Astrocyte of the cerebellum (primary cell): ENCODE results near the gene REV3L.

Experiments used
- DNase-seq: peaks from one replicate; pipeline ENCODE4 v3.0.0-alpha.2; 2011; ENCODE audit warnings: low read depth
- H3K4me3 ChIP-seq: 2 replicates; pipeline ENCODE4 v1.5.1; 2011; ENCODE audit warnings: mild to moderate bottlenecking, low read depth, low read length, moderate library complexity
- in situ Hi-C: cut with HindIII; loops from 2 replicates; pipeline ENCODE4 v1.10.0; 2017; ENCODE audit warnings: low sequenced_read_pairs
- TF ChIP-seq, protein P1 (sequence below): IDR thresholded peaks from 2 replicates; pipeline ENCODE4 v1.5.1; 2012; ENCODE audit warnings: low read length, low read depth, moderate library complexity, mild to moderate bottlenecking; ENCODE audit errors: missing control alignments

Gene REV3L

DNA sequence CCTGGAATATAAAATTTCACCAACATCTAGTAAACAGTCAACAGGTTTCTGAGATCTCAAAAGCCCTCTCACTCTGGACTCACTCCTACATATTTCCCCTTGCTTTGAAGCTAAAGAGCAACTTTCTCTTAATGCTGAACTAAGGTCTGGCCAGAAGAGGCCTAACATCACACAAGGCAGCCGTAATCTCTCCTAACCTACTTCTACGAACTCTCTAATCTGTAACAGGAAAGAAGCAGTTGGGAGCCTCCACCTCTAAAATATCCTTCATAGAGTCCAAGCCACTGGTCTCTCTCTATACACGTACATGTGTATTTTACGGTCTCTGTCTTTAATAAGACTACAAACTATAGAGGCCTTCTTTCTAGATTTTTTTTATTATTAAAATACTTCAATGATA is 72.0 kb downstream of the REV3L start:
- in situ Hi-C loops, result no loop called here
- no peak for DNase-seq
- TF ChIP-seq, protein P1, sequence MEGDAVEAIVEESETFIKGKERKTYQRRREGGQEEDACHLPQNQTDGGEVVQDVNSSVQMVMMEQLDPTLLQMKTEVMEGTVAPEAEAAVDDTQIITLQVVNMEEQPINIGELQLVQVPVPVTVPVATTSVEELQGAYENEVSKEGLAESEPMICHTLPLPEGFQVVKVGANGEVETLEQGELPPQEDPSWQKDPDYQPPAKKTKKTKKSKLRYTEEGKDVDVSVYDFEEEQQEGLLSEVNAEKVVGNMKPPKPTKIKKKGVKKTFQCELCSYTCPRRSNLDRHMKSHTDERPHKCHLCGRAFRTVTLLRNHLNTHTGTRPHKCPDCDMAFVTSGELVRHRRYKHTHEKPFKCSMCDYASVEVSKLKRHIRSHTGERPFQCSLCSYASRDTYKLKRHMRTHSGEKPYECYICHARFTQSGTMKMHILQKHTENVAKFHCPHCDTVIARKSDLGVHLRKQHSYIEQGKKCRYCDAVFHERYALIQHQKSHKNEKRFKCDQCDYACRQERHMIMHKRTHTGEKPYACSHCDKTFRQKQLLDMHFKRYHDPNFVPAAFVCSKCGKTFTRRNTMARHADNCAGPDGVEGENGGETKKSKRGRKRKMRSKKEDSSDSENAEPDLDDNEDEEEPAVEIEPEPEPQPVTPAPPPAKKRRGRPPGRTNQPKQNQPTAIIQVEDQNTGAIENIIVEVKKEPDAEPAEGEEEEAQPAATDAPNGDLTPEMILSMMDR, result no peak
- H3K4me3 ChIP-seq, result no peak overlapping the region

DNA sequence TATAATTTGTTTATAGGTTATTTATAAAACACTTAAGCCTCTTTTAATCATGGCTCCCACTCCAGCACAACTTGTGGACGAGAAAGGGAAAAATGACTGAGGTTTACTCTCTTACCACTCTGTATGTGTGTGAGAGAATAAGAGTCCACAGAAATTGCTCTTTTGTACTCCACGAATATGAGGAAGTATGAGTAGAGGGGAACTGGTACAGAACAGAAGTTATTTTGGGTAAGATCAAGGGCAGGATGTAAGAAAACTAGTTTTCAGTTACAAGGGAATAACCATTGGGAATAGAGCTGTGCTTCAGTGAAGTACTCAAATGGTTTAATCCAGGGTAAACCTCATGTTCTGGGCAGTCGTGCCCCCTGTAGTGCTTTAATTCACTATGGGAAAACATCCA is 72.6 kb downstream of the REV3L start:
- in situ Hi-C loops, result no loop called here
- TF ChIP-seq, protein P1, result no peak
- no peak for DNase-seq
- no peak overlapping the region for H3K4me3 ChIP-seq

DNA sequence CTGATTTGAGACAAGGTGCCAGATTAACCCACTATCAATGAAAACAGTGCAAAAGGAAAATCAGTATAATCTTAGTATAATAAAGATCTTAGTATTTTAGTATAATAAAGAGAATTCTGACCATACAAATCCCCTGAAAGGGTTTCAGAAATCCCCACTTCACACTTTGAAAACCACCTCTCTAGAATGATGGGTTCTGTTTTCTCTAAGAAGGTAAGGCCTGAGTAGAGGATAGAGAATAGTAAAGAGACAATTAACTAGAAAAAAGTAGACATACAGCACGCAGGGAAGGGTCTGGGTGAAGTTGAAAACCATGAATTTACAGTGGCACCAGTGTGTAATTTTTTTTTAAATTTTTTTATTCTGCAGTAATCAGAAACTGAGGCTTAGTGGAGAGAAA is 73.6 kb downstream of the REV3L start:
- no peak for DNase-seq
- TF ChIP-seq, protein P1, result no peak
- in situ Hi-C loops, result no loop called here
- H3K4me3 ChIP-seq, result no peak overlapping the region

DNA sequence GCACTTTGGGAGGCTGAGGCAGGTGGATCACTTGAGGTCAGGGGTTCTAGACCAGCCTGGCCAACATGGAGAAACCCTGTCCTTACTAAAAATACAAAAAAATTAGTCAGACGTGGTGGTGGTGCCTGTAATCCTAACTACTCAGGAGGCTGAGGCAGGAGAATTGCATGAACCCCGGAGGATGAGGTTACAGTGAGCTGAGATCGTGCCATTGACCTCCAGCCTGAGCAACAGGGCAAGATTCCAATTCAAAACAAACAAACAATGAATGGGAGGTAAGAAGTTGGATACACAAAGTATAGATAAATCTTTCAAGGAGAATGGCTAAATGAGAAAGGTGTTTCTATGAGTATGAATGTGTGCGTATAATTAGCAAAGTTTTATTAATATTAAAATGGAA is 75.3 kb downstream of the REV3L start:
- in situ Hi-C loops, result no loop called here
- TF ChIP-seq, protein P1, result no peak
- DNase-seq, result no peak
- no peak overlapping the region for H3K4me3 ChIP-seq

DNA sequence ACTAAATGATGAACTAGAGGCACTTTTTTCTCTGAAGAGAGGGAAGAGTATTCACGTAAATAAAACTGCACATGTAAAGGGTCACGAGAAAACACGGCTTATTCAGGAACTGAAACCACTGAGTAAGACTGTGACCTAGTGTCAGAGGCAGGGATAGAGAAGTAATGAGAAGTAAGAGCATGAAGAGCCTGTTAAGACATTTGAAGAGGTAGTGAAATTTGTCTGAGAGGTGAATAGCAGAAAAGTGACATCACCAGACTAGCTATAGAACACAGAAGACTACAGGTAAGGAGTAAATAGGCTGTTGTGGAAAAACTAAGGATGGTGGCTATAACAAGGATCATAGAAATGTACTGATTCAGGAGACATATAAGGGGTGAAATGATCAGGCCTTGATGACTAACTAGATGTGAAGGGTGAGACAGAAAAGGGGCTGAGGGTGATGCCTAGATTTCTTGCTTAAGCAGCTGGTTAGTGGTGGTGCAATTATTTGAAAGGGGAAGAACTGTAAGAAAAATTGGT is 76.8 kb downstream of the REV3L start:
- H3K4me3 ChIP-seq, result no peak overlapping the region
- no peak for DNase-seq
- TF ChIP-seq, protein P1, result no peak
- in situ Hi-C loops, result no loop called here

DNA sequence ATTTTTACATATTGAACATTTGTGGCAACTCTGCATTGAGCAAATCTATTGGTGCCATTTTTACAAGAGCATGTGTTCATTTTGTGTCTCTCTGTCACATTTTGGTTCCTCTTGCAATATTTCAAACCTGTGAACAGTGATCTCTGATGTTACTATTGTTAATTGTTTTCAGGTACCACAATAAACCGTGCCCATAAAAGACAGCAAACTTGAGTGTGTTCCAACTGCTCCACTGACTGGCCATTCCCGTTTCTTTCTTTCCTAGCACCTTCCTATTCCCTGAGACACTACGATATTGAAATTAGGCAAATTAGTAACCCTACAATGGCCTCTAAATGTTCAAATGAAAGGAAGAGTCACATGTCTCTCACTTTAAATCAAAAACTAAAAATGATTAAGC is 79.6 kb downstream of the REV3L start:
- in situ Hi-C loops, result no loop called here
- TF ChIP-seq, protein P1, result no peak
- no peak overlapping the region for H3K4me3 ChIP-seq
- no peak for DNase-seq

DNA sequence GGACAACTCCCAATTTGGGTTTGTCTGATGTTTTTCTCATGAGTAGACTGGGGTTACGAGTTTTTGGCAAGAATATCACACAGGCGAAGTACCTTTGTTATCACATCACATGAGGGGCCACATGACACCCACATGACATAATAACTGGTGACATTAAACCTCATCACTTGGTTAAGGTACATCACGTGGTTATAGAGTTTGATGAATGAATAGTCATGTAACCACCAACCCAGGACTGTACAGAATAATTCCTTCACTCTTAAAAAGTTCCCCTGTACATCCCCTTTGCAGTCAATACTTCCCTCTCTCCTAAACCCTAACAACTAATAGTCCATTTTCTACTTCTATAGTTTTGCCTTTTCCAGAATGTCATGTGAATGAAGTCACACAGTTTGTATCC is 83.4 kb downstream of the REV3L start:
- no peak overlapping the region for H3K4me3 ChIP-seq
- in situ Hi-C loops, result no loop called here
- TF ChIP-seq, protein P1, result no peak
- DNase-seq, result no peak
